HFFc6 (cell line): ENCODE results near the gene ARL4C. TPM values are rescaled to one million over a fixed set of nuclear protein-coding genes. Genes with fewer than 3 reads are reported as not detected.

ENCODE experiments used
- DNase-seq: peaks from one replicate; pipeline ENCODE4 v3.0.0-alpha.2; 2018
- H3K27ac Mint-ChIP-seq: 2 replicates; pipeline ENCODE4 v1.8.0; 2020; ENCODE audit warnings: mild to moderate bottlenecking, mixed read lengths
- H3K27me3 Mint-ChIP-seq: 2 replicates; pipeline ENCODE4 v1.8.0; 2021; ENCODE audit warnings: mild to moderate bottlenecking, moderate library complexity, mixed read lengths; ENCODE audit not compliant: insufficient read depth
- H3K36me3 Mint-ChIP-seq: 2 replicates; pipeline ENCODE4 v1.8.0; 2021; ENCODE audit warnings: low read depth, mixed read lengths
- H3K4me1 Mint-ChIP-seq: 2 replicates; pipeline ENCODE4 v1.8.0; 2020; ENCODE audit warnings: low read depth, mixed read lengths
- H3K4me3 Mint-ChIP-seq: 2 replicates; pipeline ENCODE4 v1.8.0; 2020; ENCODE audit warnings: mild to moderate bottlenecking, moderate library complexity, mixed read lengths
- H3K9me3 Mint-ChIP-seq: 2 replicates; pipeline ENCODE4 v1.8.0; 2020; ENCODE audit warnings: mild to moderate bottlenecking, mixed read lengths
- total RNA-seq, 6 experiments: library from RNA; stranded (reverse); fragmentation: NEBNext Ultra II Directional; extraction: Animal tissue kit (Norgen Biotek cat#: 25700); gene quantifications; 2 replicates in 1 of 6; 3 replicates in 5 of 6; pipeline ENCODE4 v1.2.3, GENCODE V29; 2021
- TF ChIP-seq, protein P1 (sequence below): fragments of 200-600 bp; sonication (generic); IDR thresholded peaks from 2 replicates; pipeline ENCODE4 v1.5.0; 2021; ENCODE audit warnings: antibody characterized with exemption, mild to moderate bottlenecking

ARL4C gene
- total RNA-seq, 6 experiments from 2014 or later = 3.6 to 6.5 (median 6.0) TPM

DNA sequence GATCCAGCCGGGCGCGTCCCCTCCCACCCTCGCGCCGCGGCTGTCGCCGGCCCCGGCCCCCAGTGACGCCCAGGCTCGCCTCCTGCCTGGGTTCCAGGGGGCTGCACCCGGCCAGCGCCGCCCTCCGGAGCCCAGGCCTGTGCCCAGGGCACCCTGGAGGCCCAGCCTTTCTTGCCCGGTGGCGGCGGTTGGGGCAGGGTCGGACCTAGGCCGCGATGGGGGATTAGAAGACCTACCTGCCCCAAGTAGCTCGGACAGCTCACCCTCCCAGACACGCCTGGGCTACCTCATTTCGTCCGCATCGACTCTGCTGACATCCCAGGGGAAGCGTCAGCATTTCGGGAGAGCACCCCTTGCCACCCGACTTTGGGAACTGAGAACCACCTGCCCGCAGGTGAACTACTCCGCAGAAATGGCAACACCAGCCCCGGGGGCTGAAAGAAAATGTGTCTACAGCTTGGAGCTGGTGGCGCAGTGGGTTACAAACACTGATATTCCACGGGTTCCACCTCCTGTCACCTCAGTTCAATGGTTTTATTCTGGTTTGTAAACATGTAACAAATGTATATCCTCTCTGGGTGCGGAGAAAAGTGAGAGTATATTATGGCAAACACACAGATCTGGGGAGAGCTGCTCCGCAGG is 834 bp upstream of the ARL4C start:
- Mint-ChIP-seq H3K9me3 (peaks cover 4% of the 10 kb centered on the region; the same call in 1 of the 2 replicates), H3K4me1 (peaks cover 40% of the 10 kb centered on the region), H3K27ac (no peak overlapping the region), H3K36me3 (peaks cover 6% of the 10 kb centered on the region), H3K4me3 (peak overlapping the region; percentile 21), H3K27me3 (no peaks in the 10 kb centered on the region)
- TF ChIP-seq, protein P1, sequence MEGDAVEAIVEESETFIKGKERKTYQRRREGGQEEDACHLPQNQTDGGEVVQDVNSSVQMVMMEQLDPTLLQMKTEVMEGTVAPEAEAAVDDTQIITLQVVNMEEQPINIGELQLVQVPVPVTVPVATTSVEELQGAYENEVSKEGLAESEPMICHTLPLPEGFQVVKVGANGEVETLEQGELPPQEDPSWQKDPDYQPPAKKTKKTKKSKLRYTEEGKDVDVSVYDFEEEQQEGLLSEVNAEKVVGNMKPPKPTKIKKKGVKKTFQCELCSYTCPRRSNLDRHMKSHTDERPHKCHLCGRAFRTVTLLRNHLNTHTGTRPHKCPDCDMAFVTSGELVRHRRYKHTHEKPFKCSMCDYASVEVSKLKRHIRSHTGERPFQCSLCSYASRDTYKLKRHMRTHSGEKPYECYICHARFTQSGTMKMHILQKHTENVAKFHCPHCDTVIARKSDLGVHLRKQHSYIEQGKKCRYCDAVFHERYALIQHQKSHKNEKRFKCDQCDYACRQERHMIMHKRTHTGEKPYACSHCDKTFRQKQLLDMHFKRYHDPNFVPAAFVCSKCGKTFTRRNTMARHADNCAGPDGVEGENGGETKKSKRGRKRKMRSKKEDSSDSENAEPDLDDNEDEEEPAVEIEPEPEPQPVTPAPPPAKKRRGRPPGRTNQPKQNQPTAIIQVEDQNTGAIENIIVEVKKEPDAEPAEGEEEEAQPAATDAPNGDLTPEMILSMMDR = no peak
- DNase-seq = no peak

GRCh38 chr2:234496055-234496834 is 636 bp downstream of the ARL4C start:
- Mint-ChIP-seq H3K27me3 (no peaks in the 10 kb centered on the region), H3K27ac (peak overlapping the region; percentile 80), H3K4me3 (peak overlapping the region; percentile 93), H3K9me3 (peaks cover 4% of the 10 kb centered on the region; the same call in 1 of the 2 replicates), H3K4me1 (peaks cover 34% of the 10 kb centered on the region), H3K36me3 (peaks cover 6% of the 10 kb centered on the region)
- TF ChIP-seq, protein P1 = no peak
- DNase-seq = no peak

DNA sequence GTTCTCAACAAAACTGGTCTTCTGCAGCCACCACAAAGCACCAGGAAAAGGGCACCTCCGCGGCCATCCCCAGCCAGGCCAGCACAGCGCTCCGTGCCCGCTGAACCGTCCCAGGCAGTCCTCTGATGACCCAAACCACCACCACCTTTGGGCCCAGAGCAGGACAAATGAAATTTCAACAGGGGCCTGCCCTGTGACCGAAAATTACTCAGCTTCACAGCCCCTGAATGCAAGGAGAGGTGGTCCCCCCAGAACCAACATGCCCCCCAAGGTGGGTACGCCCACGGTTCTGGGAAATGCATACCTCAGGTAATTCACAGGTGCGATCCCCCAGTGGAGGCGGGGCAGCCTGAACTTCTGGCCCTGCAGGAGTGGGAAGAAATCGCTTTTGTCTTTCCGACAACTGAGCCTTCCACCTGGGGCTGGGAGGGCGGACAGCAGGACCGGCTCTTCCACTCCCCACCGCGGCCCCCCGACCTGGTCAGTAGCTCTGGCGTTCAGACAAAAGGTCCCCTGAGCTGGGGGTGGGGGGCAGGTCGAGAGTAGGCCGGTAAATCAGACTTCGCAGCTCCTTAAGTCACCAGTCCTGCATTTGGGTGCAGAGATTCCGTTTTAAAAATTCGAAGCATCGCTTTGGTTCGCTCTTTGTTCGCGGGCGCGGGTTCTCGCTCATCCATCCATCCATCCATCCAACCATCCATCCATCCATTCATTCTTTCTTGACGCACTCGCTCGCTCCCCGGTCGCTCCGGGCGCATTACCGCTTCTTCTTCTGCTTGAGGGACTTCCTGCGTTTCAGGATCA is 1.4 kb downstream of the ARL4C start:
- peaks cover 34% of the 10 kb centered on the region for H3K4me1 Mint-ChIP-seq
- peaks cover 6% of the 10 kb centered on the region for H3K36me3 Mint-ChIP-seq
- no peaks in the 10 kb centered on the region for H3K27me3 Mint-ChIP-seq
- DNase-seq = no peak
- peaks cover 4% of the 10 kb centered on the region; the same call in 1 of the 2 replicates for H3K9me3 Mint-ChIP-seq
- peak overlapping the region; percentile 93 for H3K4me3 Mint-ChIP-seq
- TF ChIP-seq, protein P1 = no peak
- H3K27ac Mint-ChIP-seq = peak overlapping the region; percentile 80

- peaks cover 34% of the 10 kb centered on the region for H3K4me1 Mint-ChIP-seq
- H3K9me3 Mint-ChIP-seq = peaks cover 4% of the 10 kb centered on the region; the same call in 1 of the 2 replicates
- TF ChIP-seq, protein P1 = no peak
- no peaks in the 10 kb centered on the region for H3K27me3 Mint-ChIP-seq
- peaks cover 6% of the 10 kb centered on the region for H3K36me3 Mint-ChIP-seq
- H3K4me3 Mint-ChIP-seq = peak overlapping the region; percentile 93
- H3K27ac Mint-ChIP-seq = no peak overlapping the region
- DNase-seq = no peak
Measured at GRCh38 chr2:234494361-234495250, 2.3 kb downstream of the ARL4C start.
